ENCODE measurements around the gene BCKDHA.
"Not testable (repeated sequence)": the region's sequence is repeated elsewhere in the genome, so short reads cannot be mapped to it uniquely, and the experiment has no call there.

The BCKDHA gene

DNA sequence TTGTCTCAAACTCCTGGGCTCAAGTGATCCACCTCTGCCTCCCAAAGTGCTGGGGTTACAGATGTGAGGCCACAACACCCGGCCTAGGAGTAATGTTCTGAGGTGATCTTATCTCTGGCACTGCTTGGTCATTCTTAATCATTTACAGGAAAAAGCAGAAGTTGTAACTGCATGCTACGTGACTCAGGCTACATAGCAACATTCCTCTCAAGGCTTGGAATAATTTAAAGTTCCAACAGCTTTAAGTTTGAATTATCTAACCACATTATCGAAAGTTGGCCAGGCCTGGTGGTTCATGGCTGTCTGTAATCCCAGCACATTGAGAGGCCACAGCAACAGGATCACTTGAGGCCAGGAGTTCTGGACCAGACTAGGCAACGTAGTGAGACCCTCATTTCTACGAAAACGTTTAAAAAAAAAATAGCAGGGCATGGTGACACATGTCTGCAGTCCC lies 29.7 kb upstream of the BCKDHA start:
- DNase-seq: no peak

DNA sequence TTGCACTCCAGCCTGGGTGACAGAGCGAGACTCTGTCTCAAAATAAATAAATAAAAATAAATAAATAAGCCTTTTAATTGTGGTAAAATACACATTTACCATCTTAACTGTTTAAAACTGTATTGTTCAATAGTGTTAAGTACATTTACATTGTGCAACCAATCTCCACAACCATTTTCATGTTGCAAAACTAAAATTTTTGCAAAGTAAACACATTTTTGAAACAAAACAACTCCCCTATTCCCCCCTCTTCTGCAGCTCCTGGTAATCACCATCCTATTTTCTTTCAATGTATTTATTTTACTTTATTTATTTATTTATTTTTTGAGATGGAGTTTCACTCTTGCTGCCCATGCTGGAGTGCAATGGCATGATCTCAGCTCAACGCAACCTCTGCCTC lies 27.8 kb upstream of the BCKDHA start:
- DNase-seq: no peak

DNA sequence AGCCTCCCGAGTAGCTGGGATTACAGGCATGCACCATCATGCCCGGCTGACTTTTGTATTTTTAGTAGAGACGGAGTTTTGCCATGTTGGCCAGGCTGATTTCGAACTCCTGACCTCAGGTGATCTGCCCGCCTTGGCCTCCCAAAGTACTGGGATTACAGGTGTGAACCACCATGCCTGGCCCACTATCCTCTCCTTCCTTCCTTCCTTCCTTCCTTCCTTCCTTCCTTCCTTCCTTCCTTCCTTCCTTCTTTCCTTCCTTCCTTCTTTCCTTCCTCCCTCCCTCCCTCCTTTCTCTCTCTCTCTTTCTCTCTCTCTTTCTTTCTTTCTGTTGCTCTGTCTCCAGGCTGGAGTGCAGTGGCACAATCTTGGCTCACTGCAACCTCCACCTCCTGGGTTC lies 26.5 kb upstream of the BCKDHA start:
- not testable (repeated sequence) for DNase-seq

DNA sequence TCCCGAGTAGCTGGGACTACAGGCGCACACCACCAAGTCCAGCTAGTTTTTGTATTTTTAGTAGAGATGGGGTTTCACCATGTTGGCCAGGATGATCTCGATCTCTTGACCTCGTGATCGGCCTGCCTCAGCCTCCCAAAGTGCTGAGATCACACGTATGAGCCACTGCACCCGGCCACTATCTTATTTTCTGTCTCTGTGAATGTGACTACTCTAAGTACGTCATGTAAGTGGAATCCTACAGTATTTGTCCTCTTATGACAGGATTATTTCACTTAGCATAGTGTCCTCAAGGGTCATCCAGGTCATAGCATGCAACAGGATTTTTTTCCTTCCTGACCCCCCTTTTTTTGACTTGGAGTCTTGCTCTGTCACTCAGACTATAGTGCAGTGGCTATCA lies 26.1 kb upstream of the BCKDHA start:
- DNase-seq: no peak

DNA sequence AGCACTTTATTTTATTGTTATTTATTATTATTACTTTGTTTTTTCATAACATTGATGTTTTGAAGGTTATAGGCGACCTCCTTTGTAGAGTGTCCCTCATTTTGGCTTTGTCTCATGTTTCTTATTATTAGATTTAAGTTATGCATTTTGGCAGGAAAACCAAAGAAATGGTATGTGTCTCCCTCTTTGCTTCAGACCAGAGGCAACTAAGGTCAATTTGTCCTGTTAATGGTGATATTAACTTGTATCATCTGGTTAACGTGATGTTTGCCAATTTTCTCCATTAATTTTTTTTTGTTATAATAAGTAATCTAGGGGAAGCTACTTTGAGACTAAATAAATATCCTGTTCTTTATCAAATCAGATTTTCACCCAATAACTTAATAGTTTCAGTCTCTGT lies 25.1 kb upstream of the BCKDHA start:
- DNase-seq: no peak

DNA sequence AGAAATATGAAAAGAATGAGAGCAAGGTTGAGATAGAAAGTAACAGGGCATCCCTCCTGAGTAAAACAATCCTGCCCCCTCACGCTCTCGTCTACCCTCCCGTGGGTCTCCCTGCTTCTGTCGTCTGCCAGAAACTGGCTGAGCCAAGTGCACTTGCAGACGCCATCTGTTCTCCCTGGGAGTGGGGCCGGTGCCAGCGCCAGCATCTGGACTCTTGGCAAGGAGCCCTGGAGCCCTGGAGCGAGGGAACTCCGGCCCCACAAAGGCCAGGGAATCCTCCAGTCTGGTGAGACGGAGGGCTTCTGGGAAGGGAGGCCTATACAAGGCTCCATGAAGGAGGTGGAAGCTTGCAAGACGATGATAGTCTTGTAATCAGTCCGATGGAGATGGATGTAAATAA lies 23.6 kb upstream of the BCKDHA start:
- DNase-seq: no peak

DNA sequence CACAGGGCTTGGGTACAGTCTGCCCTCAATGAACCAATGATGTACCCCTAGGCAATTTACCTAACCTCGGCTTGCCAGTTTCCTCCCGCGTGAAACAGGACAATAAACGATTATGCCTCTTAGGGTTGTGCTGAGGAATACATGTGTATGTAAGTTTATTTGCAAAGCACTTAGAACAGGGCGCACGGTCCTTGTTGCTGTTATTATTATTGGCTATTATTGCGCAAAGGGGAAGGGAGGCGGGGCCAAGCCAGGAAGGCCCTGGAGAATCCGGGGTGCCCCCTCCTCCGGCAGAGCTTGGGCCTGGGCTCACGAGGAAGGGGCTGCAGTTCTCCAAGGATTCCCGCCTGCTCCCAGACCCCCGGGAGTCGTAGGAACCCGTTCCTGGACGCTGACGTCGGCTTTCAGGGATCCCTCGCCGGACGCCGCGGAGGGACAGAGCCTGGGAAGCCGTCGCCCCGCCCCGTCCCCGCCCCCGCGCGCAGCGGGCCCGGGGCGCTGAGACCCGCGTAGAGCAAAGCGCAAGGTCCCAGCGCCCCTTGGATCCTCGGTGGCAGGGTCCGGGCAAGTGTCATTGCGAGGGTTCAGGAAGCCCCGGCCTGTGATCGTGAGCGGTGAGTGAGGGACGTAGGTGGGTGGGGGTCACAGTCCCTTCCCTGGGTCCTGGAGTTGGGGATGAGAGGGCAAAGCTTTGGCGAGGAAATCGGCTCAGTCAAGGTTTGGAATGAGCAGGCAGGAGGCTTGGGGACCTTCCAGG lies 21.2 kb upstream of the BCKDHA start, which contains the start of gene TMEM91:
Gene TMEM91 (plus strand): TSS at position 293 of the 757 bp plus-strand sequence. CDS start 1,777 bp downstream, outside the sequence.
- no peak for DNase-seq

DNA sequence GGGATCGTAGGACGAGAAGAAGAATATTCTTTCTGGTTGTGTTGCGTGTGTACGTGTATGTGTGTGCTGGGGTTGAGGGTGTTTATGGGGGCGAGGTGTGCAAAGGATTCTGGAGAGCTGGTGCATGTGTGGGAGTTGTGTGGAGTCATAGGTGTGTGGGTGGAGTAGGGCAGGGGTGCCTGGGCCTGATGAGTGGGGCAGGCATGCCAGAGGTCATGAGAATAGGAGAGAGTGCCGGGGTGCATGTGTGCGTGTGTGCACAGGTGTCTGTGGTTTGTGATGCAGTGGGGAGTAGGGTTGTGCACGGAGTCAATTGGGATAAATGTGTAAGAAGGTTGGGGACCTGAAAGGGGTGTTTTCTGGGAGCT lies 20.6 kb upstream of the BCKDHA start:
- DNase-seq: no peak

DNA sequence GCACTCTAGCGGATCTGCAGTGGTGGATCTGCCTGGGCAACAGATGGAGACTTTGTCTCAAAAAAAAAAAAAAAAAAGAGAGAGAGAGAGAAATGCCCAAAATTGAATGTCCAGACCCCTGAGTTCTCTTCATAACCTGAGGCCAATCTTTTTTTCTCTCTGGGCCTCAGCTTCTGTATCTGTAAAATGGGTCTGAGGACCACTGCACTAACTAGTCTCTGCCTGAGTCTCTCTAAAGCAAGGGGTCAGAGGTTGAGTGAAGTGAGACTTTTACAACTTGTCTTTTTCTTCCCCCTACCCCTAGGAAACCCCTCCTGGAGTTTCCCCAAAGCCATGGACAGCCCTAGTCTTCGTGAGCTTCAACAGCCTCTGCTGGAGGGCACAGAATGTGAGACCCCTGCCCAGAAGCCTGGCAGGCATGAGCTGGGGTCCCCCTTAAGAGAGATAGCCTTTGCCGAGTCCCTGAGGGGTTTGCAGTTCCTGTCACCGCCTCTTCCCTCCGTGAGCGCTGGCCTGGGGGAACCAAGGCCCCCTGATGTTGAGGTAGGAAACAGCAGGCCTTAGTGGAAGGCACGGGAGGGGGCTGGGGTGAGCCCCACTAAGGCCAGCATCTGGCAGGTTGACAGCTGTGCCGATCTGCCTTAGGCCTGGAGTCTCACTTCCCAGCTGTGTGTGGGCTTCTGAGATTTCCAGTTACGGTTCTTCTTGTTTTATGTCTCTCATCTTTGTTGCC lies 19.5 kb upstream of the BCKDHA start:
- no peak for DNase-seq

DNA sequence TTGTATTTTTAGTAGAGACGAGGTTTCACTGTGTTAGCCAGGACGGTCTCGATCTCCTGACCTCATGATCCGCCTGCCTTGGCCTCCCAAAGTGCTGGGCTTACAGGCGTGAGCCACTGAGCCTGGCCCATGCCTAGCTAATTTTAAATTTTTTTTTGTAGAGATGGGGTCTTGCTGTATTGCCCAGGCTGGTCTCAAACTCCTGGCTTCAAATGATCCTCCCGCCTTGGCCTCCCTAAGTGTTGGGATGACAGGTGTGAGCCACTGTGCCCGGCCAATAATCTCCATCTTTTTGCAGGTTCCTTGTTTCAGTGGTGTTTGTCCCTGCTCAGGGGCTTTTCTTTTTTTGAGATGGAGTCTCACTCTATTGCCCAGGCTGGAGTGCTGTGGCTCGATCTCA lies 16.1 kb upstream of the BCKDHA start:
- DNase-seq: not testable (repeated sequence)

DNA sequence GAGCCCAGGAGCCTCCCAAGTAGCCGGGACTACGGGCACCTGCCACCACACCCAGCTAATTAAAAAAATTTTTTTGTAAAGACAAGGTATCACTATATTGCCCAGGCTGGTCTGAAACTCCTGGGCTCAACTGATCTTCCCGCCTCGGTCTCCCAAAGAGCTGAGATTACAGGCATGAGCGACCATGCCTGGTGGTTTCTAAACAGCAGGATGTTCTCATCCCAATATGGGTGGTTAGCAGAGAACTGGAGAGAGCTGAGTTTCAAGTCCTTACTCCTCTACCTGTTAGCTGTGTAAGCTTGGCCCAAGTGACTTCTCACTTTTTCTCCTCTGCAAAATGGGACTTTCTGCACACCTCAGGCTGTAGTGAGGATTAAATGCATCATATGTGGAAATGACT lies 13.3 kb upstream of the BCKDHA start:
- DNase-seq: no peak

DNA sequence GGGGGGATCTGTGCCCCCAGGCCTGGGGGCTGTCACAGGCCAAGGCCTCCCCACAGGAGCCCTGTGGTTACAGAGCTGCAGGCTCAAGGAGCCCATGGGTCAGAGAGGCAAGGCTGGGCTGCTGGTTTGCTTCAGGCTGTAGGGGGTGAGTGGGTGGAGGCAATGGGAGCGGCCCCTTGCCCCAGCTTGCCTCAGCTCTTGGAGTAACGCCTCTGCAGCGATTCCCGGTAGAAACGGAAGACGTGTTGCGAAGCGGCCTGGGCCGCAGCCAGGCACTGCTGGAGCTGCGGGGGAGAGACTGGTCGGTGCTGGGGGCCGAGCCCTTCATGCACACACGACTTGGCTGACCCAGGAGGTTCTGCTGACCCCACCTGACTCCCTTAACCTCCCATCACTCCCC lies 11.2 kb upstream of the BCKDHA start:
- no peak for DNase-seq

DNA sequence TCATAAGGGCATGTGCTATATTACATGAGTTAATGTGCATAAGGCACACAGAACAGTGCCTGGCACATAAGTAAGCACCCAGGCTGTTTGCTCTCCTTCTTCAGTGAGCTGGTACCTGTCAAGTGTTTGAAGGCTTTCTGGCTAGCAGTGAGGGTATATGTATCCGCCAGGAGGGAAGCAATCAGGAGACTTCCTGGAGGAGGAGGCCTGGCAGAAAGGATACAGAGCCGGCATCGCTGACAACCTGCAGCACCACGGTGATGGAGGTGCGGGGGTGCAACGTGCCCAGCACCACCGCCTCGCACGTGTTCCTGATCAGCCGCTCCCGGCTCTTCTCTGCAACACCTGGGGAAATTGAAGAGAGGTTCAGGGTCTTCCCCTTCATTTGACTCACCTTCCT lies 6.0 kb upstream of the BCKDHA start:
- no peak for DNase-seq

DNA sequence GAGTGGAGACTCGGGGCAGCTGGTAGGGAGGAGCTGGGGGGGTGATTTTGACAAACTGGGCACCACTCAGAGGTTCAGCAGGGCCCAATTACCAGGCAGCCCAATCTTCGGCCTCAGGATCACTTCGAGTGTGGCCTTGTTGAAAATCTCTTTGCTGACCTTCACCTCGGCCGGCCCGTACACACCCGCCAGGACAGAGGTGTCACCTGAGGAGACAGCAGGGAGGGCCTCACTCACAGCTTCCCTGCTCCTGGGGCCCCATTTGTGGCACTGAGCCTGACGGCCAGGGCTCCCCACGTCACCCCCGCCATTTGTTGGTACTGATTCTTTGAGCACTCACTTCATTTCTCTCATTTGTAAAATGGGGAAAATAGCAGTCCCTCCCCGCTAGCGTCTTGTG lies 4.8 kb upstream of the BCKDHA start:
- no peak for DNase-seq

DNA sequence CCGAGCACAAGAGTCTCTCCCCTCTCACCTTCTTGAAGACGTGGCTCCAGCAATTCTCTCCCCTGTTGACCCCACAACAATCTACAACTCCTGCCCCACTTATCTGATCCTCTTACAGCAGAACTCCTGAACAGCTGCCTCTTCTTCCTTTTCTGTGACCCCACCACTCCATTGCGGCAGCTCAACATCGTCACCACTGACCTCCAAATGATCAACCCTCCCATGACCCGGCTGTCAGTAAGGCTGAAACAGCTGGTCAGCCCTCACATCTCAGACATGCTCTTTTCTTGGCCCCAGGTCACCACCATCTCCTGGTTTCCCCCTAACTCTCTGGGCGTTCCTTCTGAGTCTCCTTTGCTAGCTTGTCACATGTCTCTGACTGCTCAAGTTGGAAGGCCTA lies 2.3 kb upstream of the BCKDHA start:
- no peak for DNase-seq

DNA sequence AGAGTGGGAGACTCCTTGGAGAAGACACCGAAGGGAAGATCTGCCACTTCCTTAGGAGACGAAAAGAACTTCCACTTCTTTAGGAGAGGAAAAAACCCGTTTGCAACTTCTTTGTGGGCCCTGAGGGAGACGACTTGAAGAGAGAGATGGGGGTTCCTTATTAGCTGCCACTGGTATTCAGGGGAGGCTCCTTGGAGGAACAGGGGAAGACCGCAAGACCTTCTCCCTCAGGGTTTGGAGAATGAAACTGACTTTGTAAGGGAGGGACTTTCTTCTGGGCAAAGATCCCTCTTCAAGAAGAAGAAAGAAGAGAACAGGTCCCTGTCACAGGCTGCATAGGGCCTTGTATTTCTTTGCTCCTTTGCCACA lies 416 bp downstream of the BCKDHA start:
- DNase-seq: no peak

DNA sequence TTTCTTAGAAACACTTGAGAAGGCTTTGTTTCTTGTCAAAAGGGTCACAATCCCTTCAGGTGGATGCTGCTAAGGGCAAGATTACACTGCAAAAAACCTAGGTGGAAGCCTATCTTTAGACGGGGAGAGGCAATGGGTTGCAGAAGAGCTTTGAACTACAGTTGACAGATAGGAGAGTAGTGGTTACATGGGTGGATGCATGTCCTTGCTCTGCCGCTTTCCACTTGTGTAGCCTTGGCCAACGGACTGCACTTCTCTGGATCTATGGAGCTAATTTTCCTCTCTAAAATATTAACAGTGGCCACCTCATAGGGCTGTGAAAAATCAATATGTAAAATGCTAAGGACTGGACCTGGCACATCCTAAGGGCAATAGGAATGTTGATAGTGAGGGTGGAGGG lies 980 bp downstream of the BCKDHA start:
- no peak for DNase-seq

DNA sequence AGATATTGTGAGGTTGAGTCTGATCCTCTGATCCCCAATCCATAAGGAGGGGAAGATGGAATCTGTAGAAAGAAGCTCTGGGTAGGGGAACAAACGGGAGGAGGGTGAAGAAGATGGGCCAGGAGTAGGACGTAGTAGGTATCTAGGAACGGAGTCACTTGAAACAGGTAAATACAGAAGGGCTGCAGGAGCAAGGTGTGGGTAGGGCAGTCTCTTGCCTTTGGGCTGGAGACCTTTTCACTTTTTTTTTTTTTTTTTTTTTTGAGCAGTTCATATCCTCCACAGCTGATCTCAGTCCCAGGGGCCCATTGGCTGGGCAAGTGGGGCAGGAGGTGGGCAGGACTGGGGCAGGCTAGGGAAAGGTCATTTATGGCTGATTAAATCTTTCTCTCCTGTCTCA lies 1.5 kb downstream of the BCKDHA start:
- no peak for DNase-seq

DNA sequence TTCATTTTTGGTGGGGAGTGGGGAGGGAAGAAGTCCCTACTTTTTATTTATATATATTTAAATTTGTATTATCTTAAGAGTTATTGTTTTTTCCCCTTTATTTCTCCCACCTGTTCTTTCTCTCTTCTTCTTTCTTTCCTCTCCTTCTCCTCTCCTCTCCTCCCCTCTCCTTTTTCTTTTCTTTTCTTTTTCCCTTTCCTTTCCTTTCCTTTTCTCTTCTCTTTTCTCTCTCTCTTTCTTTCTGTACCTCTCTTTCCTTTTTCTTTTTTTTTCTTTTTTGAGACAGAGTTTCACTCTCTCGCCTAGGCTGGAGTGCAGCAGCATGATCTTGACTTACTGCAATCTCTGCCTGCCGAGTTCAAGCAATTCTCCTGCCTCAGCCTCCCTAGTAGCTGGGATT lies 1.9 kb downstream of the BCKDHA start:
- no peak for DNase-seq

DNA sequence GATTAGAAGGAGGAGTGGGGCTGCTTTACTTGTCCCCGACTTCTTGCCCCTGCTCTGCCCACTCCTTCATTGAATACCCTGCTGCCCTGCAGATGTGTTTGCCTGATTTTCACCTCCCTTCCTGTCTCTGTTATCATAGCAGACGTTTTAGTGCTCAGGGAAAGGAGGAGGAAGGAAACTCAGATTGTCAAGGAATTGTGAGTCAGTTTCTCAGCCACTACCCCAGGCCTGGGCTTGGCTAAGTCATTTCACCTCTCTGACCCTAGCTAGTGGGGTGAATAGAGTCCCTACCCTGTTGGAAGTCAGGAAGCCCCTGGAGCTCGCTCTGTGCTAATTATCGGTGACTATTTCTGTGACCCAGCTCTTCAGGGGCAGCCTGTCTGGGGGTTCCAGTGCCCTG lies 3.9 kb downstream of the BCKDHA start:
- DNase-seq: no peak

DNA sequence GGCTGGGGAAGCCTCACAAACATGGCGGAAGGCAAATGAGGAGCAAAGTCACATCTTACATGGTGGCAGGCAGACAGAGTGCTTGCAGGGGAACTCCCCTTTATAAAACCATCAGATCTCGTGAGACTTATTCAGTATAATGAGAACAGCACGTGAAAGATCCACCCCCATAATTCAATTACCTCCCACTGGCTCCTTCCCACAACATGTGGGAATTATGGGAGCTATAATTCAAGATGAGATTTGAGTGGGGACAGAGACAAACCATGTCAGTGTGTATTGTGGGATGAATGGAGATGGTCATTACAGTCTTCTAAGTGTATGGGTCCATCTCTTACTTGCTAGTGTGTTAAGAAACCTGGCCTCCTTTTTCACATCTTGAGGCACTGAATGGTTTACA lies 4.4 kb downstream of the BCKDHA start:
- no peak for DNase-seq

DNA sequence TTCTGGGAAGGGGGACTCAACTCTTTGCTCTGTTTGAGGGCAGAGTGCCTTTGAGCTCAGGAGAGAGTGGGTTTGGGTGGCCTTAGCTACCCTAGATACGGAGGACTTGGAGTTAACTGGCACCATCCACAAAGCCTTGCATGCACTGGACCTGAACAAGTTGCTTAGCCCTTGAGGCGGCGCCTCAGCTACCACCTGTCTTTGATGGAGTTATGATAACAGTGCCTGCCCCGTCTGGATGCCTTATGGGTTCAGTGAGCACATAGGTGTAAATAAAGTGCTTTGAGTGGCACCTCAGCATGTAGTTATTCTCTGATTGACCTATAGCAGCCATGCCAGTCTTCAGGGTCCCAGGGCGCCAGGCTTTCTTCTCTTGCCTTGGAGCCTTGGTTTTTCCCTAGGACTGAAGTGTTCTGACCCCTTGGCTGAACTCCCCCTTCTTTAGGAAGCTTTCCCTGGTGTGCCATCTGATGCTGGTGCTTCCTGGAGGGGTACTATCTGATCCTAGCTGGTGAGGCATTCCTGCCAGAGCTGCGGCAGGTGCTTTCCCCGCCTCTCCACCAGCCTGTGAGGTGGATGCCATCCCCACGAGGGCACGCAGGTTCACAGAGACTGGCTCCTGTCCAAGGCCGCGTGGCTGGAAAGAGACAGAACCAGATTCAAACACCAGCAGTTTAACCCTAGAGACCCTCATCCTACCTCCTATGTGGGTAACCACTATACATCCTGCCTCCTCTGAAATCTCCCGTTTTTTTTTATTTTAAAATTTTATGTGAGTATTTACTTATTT lies 5.8 kb downstream of the BCKDHA start:
- DNase-seq: no peak

DNA sequence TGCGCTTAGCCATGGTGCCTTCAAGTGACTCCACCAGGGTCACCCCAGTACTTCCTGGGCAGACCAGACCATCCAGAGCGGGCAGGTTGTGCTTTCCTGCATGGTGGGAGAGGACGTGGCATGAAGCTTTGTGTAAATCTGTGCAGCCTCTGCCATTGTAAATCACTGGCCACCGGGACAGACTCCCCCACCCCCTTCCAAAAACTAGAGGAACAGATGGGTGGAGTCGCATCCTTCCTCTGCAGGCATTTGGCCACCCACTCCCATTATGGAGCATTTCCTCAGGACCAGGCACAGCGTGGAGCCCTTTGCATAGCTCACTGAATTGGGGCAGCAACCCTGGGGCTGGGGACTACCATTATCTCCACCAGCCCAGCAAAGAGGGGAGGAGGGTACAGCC lies 8.2 kb downstream of the BCKDHA start:
- no peak for DNase-seq

DNA sequence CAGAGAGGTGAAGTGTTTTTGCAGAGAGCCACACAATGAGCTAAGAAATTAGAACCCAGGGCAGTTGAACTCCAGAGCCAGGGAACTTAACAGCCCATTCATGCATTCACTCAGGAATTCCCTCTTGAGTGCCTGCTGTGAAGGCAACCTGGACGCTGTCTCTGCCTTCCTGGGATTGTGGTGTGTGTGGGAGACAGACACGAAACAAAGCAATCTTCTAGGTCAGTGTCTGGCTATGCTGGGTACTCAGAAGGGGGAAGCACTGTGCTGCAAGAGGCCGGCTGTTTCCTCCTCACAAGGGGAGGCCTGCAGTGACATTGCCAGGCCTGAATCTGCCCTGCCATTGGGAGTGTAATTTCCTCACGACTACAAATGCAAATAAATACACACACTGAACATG lies 9.7 kb downstream of the BCKDHA start:
- peak; percentile 71 for DNase-seq

Measured in SIG-M5 (cell line).